ENCODE measurements around the gene UNC5B.

The UNC5B gene

GRCh38 chr10:71265201-71265575 lies 52.8 kb downstream of the UNC5B start:
- TF ChIP-seq GATA3 (IDR thresholded peaks at IDR 0.05; ENCODE audit: low read depth, low read length): no peak
- TF ChIP-seq GATA2 (IDR thresholded peaks at IDR 0.05; ENCODE audit: low read depth, low read length): no peak

- no peak for TF ChIP-seq GATA2 (IDR thresholded peaks at IDR 0.05; ENCODE audit: low read depth, low read length)
- TF ChIP-seq GATA3 (IDR thresholded peaks at IDR 0.05; ENCODE audit: low read depth, low read length): no peak
Observed at GRCh38 chr10:71265618-71266146, 53.3 kb downstream of the UNC5B start.

GRCh38 chr10:71266147-71266917 lies 54.0 kb downstream of the UNC5B start:
- TF ChIP-seq GATA2 (IDR thresholded peaks at IDR 0.05; ENCODE audit: low read depth, low read length) (peak; percentile 91), GATA3 (IDR thresholded peaks at IDR 0.05; ENCODE audit: low read depth, low read length) (no peak)

- TF ChIP-seq GATA3 (IDR thresholded peaks at IDR 0.05; ENCODE audit: low read depth, low read length) (no peak), GATA2 (IDR thresholded peaks at IDR 0.05; ENCODE audit: low read depth, low read length) (no peak)
Observed at GRCh38 chr10:71266918-71267442, 54.6 kb downstream of the UNC5B start.

GRCh38 chr10:71267508-71268240 lies 55.3 kb downstream of the UNC5B start:
- TF ChIP-seq GATA2 (IDR thresholded peaks at IDR 0.05; ENCODE audit: low read depth, low read length): no peak
- no peak for TF ChIP-seq GATA3 (IDR thresholded peaks at IDR 0.05; ENCODE audit: low read depth, low read length)

- TF ChIP-seq GATA2 (IDR thresholded peaks at IDR 0.05; ENCODE audit: low read depth, low read length) (no peak), GATA3 (IDR thresholded peaks at IDR 0.05; ENCODE audit: low read depth, low read length) (no peak)
Observed at GRCh38 chr10:71268247-71268691, 55.9 kb downstream of the UNC5B start.

- TF ChIP-seq GATA2 (IDR thresholded peaks at IDR 0.05; ENCODE audit: low read depth, low read length): no peak
- TF ChIP-seq GATA3 (IDR thresholded peaks at IDR 0.05; ENCODE audit: low read depth, low read length): no peak
Observed at GRCh38 chr10:71268758-71269157, 56.4 kb downstream of the UNC5B start.

- TF ChIP-seq GATA2 (IDR thresholded peaks at IDR 0.05; ENCODE audit: low read depth, low read length) (no peak), GATA3 (IDR thresholded peaks at IDR 0.05; ENCODE audit: low read depth, low read length) (no peak)
Observed at GRCh38 chr10:71269301-71270288, 57.2 kb downstream of the UNC5B start.

- no peak for TF ChIP-seq GATA3 (IDR thresholded peaks at IDR 0.05; ENCODE audit: low read depth, low read length)
- TF ChIP-seq GATA2 (IDR thresholded peaks at IDR 0.05; ENCODE audit: low read depth, low read length): no peak
Observed at GRCh38 chr10:71270301-71271220, 58.2 kb downstream of the UNC5B start.

- TF ChIP-seq GATA2 (IDR thresholded peaks at IDR 0.05; ENCODE audit: low read depth, low read length) (no peak), GATA3 (IDR thresholded peaks at IDR 0.05; ENCODE audit: low read depth, low read length) (no peak)
Observed at GRCh38 chr10:71271662-71272055, 59.3 kb downstream of the UNC5B start.

GRCh38 chr10:71272056-71272771 lies 59.8 kb downstream of the UNC5B start:
- TF ChIP-seq GATA2 (IDR thresholded peaks at IDR 0.05; ENCODE audit: low read depth, low read length) (peak; percentile 70), GATA3 (IDR thresholded peaks at IDR 0.05; ENCODE audit: low read depth, low read length) (no peak)

- TF ChIP-seq GATA2 (IDR thresholded peaks at IDR 0.05; ENCODE audit: low read depth, low read length) (no peak), GATA3 (IDR thresholded peaks at IDR 0.05; ENCODE audit: low read depth, low read length) (no peak)
Observed at GRCh38 chr10:71273506-71273905, 61.1 kb downstream of the UNC5B start.

All from SH-SY5Y (cell line).